HG02678 (cell line): Measurements from ENCODE around the gene MAPK8IP3.
"Not testable (repeated sequence)": the region's sequence is repeated elsewhere in the genome, so short reads cannot be mapped to it uniquely, and the experiment has no call there.

Source experiments
- ATAC-seq: cut with Tn5 transposase; IDR thresholded peaks from one replicate; pipeline ENCODE4 v1.9.1; 2021; ENCODE audit warnings: mild to moderate bottlenecking, moderate library complexity; ENCODE audit not compliant: unreplicated experiment

Gene MAPK8IP3

GRCh38 chr16:1678500-1679098 is 27.4 kb upstream of the MAPK8IP3 start:
- ATAC-seq = no peak

- ATAC-seq = no peak
Observed at GRCh38 chr16:1680361-1680760, 25.6 kb upstream of the MAPK8IP3 start.

- ATAC-seq = no peak
Observed at GRCh38 chr16:1681032-1681431, 25.0 kb upstream of the MAPK8IP3 start.

GRCh38 chr16:1687427-1688316 is 18.3 kb upstream of the MAPK8IP3 start:
- no peak for ATAC-seq

GRCh38 chr16:1688807-1689560 is 17.0 kb upstream of the MAPK8IP3 start:
- ATAC-seq = no peak

- no peak for ATAC-seq
Observed at GRCh38 chr16:1689853-1690252, 16.1 kb upstream of the MAPK8IP3 start.

GRCh38 chr16:1690810-1691209 is 15.2 kb upstream of the MAPK8IP3 start:
- ATAC-seq = no peak

GRCh38 chr16:1691276-1691675 is 14.7 kb upstream of the MAPK8IP3 start:
- ATAC-seq = no peak

- ATAC-seq = no peak
Observed at GRCh38 chr16:1691956-1692355, 14.0 kb upstream of the MAPK8IP3 start.

- no peak for ATAC-seq
Observed at GRCh38 chr16:1696863-1697262, 9.1 kb upstream of the MAPK8IP3 start.

GRCh38 chr16:1698680-1699079 is 7.3 kb upstream of the MAPK8IP3 start:
- no peak for ATAC-seq

GRCh38 chr16:1700246-1700645 is 5.7 kb upstream of the MAPK8IP3 start:
- no peak for ATAC-seq

GRCh38 chr16:1701216-1701878 is 4.6 kb upstream of the MAPK8IP3 start:
- ATAC-seq = no peak

GRCh38 chr16:1705324-1705687 is 689 bp upstream of the MAPK8IP3 start:
- ATAC-seq = not testable (repeated sequence)

- peak; percentile 12 for ATAC-seq
Observed at GRCh38 chr16:1706386-1707192, 594 bp downstream of the MAPK8IP3 start.

- ATAC-seq = no peak
Observed at GRCh38 chr16:1707193-1707790, 1.3 kb downstream of the MAPK8IP3 start.

- no peak for ATAC-seq
Observed at GRCh38 chr16:1708083-1708767, 2.2 kb downstream of the MAPK8IP3 start.

- ATAC-seq = no peak
Observed at GRCh38 chr16:1708768-1709180, 2.8 kb downstream of the MAPK8IP3 start.

GRCh38 chr16:1709356-1709755 is 3.4 kb downstream of the MAPK8IP3 start:
- ATAC-seq = no peak
